K562 treated with DMSO at 1 percent for 12 hours (cell line): ENCODE measurements around the gene SLC39A5. TPM values are rescaled to one million over a fixed set of nuclear protein-coding genes. Genes with fewer than 3 reads are reported as not detected.

Source experiments
- total RNA-seq: library from RNA; unstranded; fragments of 300-600 nt; gene quantifications from 2 replicates; pipeline ENCODE4 v1.2.3, GENCODE V29; 2022; ENCODE audit not compliant: insufficient read depth

Gene SLC39A5
- total RNA-seq = not detected in 2 replicates

GRCh38 chr12:56229916-56230431, at the start of gene SLC39A5:
Gene SLC39A5 (plus strand): TSS chr12:56230051. CDS start chr12:56231275, 1,224 bp downstream.

GRCh38 chr12:56189099-56189917, 40.5 kb upstream of the SLC39A5 start, which contains the start of gene SMARCC2:
Gene SMARCC2 (minus strand): TSS chr12:56189483. CDS start chr12:56189461, 22 bp downstream.

GRCh38 chr12:56221757-56222530, 7.9 kb upstream of the SLC39A5 start, which contains the start of gene RNF41:
Gene RNF41 (minus strand): TSS chr12:56221922. CDS start chr12:56214047, 7,875 bp downstream.

GRCh38 chr12:56224102-56224701, 5.6 kb upstream of the SLC39A5 start, which contains the start of gene NABP2:
Gene NABP2 (plus strand): TSS chr12:56224342. CDS start chr12:56224857, 515 bp downstream.

GRCh38 chr12:56258068-56258819, 28.4 kb downstream of the SLC39A5 start, which contains the start of gene ANKRD52:
Gene ANKRD52 (minus strand): TSS chr12:56258384. CDS start chr12:56258269, 115 bp downstream.

GRCh38 chr12:56266693-56267442, 37.0 kb downstream of the SLC39A5 start, which contains the start of gene COQ10A:
Gene COQ10A (plus strand): TSS chr12:56266942. CDS start chr12:56267119, 177 bp downstream.

Other genes starting within 250 kb of the SLC39A5 start
- gene SUOX, start 232.8 kb upstream of the SLC39A5 start, total RNA-seq = 28.3 and 47.1 TPM in 2 replicates
- 5.5 and 28.5 TPM in 2 replicates for gene IKZF4, start 209.0 kb upstream of the SLC39A5 start, total RNA-seq
- gene RPS26, start 188.1 kb upstream of the SLC39A5 start, total RNA-seq = 356 and 471 TPM in 2 replicates
- 4.0 and 6.2 TPM in 2 replicates for gene ERBB3, start 149.9 kb upstream of the SLC39A5 start, total RNA-seq
- 117 and 191 TPM in 2 replicates for gene PA2G4, start 125.5 kb upstream of the SLC39A5 start, total RNA-seq
- 3,882 and 7,413 TPM in 2 replicates for gene RPL41, start 113.4 kb upstream of the SLC39A5 start, total RNA-seq
- gene ZC3H10, start 111.8 kb upstream of the SLC39A5 start, total RNA-seq = 3.0 and 6.0 TPM in 2 replicates
- 118 and 171 TPM in 2 replicates for gene ESYT1, start 101.8 kb upstream of the SLC39A5 start, total RNA-seq
- 39.6 and 50.9 TPM in 2 replicates for gene MYL6B, start 77.5 kb upstream of the SLC39A5 start, total RNA-seq
- gene MYL6, start 71.7 kb upstream of the SLC39A5 start, total RNA-seq = 825 and 1,302 TPM in 2 replicates
- 21.7 and 70.9 TPM in 2 replicates for gene SMARCC2, start 40.6 kb upstream of the SLC39A5 start, total RNA-seq
- gene RNF41, start 8.1 kb upstream of the SLC39A5 start, total RNA-seq = 21.4 and 47.7 TPM in 2 replicates
- gene NABP2, start 5.7 kb upstream of the SLC39A5 start, total RNA-seq = 41.0 and 51.8 TPM in 2 replicates
- gene ANKRD52, start 28.3 kb downstream of the SLC39A5 start, total RNA-seq = 9.6 and 33.7 TPM in 2 replicates
- 43.3 and 62.5 TPM in 2 replicates for gene COQ10A, start 36.9 kb downstream of the SLC39A5 start, total RNA-seq
- gene CS, start 70.3 kb downstream of the SLC39A5 start, total RNA-seq = 81.3 and 200 TPM in 2 replicates
- 79.7 and 93.3 TPM in 2 replicates for gene CNPY2, start 85.9 kb downstream of the SLC39A5 start, total RNA-seq
- 12.5 and 26.6 TPM in 2 replicates for gene PAN2, start 103.9 kb downstream of the SLC39A5 start, total RNA-seq
- 13.7 and 23.5 TPM in 2 replicates for gene IL23A, start 108.8 kb downstream of the SLC39A5 start, total RNA-seq
- 25.6 and 60.4 TPM in 2 replicates for gene STAT2, start 130.1 kb downstream of the SLC39A5 start, total RNA-seq
- gene APOF, start 132.8 kb downstream of the SLC39A5 start, total RNA-seq = not detected in 2 replicates
- gene TIMELESS, start 219.4 kb downstream of the SLC39A5 start, total RNA-seq = 20.4 and 51.5 TPM in 2 replicates
- gene MIP, start 224.6 kb downstream of the SLC39A5 start, total RNA-seq = not detected in 2 replicates
- 0.66 and 1.9 TPM in 2 replicates for gene SPRYD4, start 238.5 kb downstream of the SLC39A5 start, total RNA-seq